Neural progenitor cell (in vitro differentiated cells): Measurements from ENCODE around the gene SCAF8.

ENCODE experiments used
- EZH2 ChIP-seq: fragments of 200-600 bp; sonication (generic); IDR thresholded peaks from 2 replicates; pipeline ENCODE4 v1.6.1; 2017; ENCODE audit warnings: antibody characterized with exemption, mild to moderate bottlenecking, moderate library complexity
- EZH2phosphoT487 ChIP-seq: fragments of 200-600 bp; sonication (generic); IDR thresholded peaks from 2 replicates; pipeline ENCODE4 v1.6.1; 2017; ENCODE audit warnings: antibody characterized with exemption
- TF ChIP-seq, protein P1 (sequence below): fragments of 200-600 bp; sonication (generic); IDR thresholded peaks from 2 replicates; pipeline ENCODE4 v1.5.1; 2017; ENCODE audit warnings: antibody characterized with exemption, mild to moderate bottlenecking

DNA sequence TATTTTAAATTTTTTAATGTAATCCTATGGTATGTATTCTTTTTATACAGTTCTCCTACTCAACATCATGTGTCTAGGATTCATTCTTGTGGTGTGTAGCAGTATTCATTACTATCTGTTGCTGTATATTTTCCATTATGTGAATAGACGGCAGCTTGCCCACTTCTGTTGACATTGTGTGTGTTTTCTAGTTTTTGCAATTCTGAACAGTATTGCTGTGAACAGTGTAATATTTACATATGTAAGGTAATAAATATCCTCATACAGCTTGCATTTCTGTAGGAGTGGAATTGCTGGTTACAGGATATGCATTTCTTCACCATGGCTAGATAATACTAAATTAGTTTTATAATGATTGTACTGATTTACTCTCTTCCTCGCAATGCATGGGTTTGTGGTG, 51.9 kb downstream of the SCAF8 start:
- TF ChIP-seq, protein P1, sequence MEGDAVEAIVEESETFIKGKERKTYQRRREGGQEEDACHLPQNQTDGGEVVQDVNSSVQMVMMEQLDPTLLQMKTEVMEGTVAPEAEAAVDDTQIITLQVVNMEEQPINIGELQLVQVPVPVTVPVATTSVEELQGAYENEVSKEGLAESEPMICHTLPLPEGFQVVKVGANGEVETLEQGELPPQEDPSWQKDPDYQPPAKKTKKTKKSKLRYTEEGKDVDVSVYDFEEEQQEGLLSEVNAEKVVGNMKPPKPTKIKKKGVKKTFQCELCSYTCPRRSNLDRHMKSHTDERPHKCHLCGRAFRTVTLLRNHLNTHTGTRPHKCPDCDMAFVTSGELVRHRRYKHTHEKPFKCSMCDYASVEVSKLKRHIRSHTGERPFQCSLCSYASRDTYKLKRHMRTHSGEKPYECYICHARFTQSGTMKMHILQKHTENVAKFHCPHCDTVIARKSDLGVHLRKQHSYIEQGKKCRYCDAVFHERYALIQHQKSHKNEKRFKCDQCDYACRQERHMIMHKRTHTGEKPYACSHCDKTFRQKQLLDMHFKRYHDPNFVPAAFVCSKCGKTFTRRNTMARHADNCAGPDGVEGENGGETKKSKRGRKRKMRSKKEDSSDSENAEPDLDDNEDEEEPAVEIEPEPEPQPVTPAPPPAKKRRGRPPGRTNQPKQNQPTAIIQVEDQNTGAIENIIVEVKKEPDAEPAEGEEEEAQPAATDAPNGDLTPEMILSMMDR, result no peak
- TF ChIP-seq EZH2, result no peak
- TF ChIP-seq EZH2phosphoT487, result no peak
